Keratinocyte (primary cell): ENCODE results near the gene TYMS. TPM values are rescaled to one million over a fixed set of nuclear protein-coding genes. Genes with fewer than 3 reads are reported as not detected.

ENCODE experiments used
- DNase-seq: peaks from one replicate; pipeline ENCODE4 v3.0.0-alpha.2; 2011; ENCODE audit warnings: low read depth, missing footprints, low spot score
- FAIRE-seq: peaks from 2 replicates; lab custom pipeline; 2011; peaks lifted over from hg19 to GRCh38; lab: Jason Lieb, UNC
- H2AFZ ChIP-seq: 2 replicates; pipeline ENCODE4 v1.6.0; 2012; ENCODE audit warnings: low read length, control low read depth, inconsistent platforms; ENCODE audit not compliant: control insufficient read depth
- H3K27ac ChIP-seq: 2 replicates; pipeline ENCODE4 v1.5.1; 2011; ENCODE audit warnings: low read length; ENCODE audit not compliant: control insufficient read depth, insufficient read depth
- H3K27me3 ChIP-seq: 3 replicates; pipeline ENCODE4 v1.6.0; 2011; ENCODE audit warnings: low read length; ENCODE audit not compliant: control insufficient read depth, insufficient read depth; ENCODE audit errors: extremely low read depth
- H3K36me3 ChIP-seq, 2 experiments: 2 replicates in 1 of 2; 3 replicates in 1 of 2; pipeline ENCODE4 v1.5.1; 2011; ENCODE audit warnings: low read length in 2 of 2, mild to moderate bottlenecking in 1 of 2; ENCODE audit not compliant: control insufficient read depth in 2 of 2, insufficient read depth in 2 of 2; ENCODE audit errors: extremely low read depth in 1 of 2
- H3K4me1 ChIP-seq: 3 replicates; pipeline ENCODE4 v1.5.1; 2011; ENCODE audit warnings: low read length; ENCODE audit not compliant: control insufficient read depth, insufficient read depth; ENCODE audit errors: extremely low read depth
- H3K4me2 ChIP-seq: 3 replicates; pipeline ENCODE4 v1.6.0; 2011; ENCODE audit warnings: low read depth, low read length; ENCODE audit not compliant: control insufficient read depth, insufficient read depth; ENCODE audit errors: extremely low read depth
- H3K4me3 ChIP-seq, 3 experiments: fragments of 200-600 bp in 1 of 3; sonication (generic) in 1 of 3; 2 replicates in 2 of 3; 3 replicates in 1 of 3; pipeline ENCODE4 v1.5.1; 2011 to 2016; ENCODE audit warnings: low read length in 3 of 3, mild to moderate bottlenecking in 3 of 3, control low read depth in 2 of 3, inconsistent platforms in 1 of 3, low read depth in 1 of 3, mixed read lengths in 1 of 3, mixed run types in 1 of 3, moderate library complexity in 1 of 3; ENCODE audit not compliant: control insufficient read depth in 2 of 3, insufficient read depth in 2 of 3; ENCODE audit errors: extremely low read depth in 1 of 3
- H3K79me2 ChIP-seq: 2 replicates; pipeline ENCODE4 v1.6.0; 2012; ENCODE audit warnings: low read length; ENCODE audit not compliant: control insufficient read depth, insufficient read depth
- H3K9ac ChIP-seq: 3 replicates; pipeline ENCODE4 v1.6.0; 2011; ENCODE audit warnings: low read length; ENCODE audit not compliant: control insufficient read depth, insufficient read depth; ENCODE audit errors: extremely low read depth
- H3K9me1 ChIP-seq: 3 replicates; pipeline ENCODE4 v1.6.0; 2011; ENCODE audit warnings: low read length; ENCODE audit not compliant: control insufficient read depth, insufficient read depth; ENCODE audit errors: extremely low read depth
- H3K9me3 ChIP-seq: 2 replicates; pipeline ENCODE4 v1.5.1; 2012; ENCODE audit warnings: low read depth, low read length; ENCODE audit not compliant: control insufficient read depth
- H4K20me1 ChIP-seq: 3 replicates; pipeline ENCODE4 v1.6.0; 2011; ENCODE audit warnings: low read length; ENCODE audit not compliant: control insufficient read depth, insufficient read depth; ENCODE audit errors: extremely low read depth
- EZH2 ChIP-seq: IDR thresholded peaks from one replicate; pipeline ENCODE4 v1.6.1; 2012; ENCODE audit warnings: inconsistent platforms, mild to moderate bottlenecking, low read length, moderate library complexity
- dilution Hi-C: fragments of 300-500 bp; cut with MboI; formaldehyde crosslinking; loops from one replicate; pipeline ENCODE4 v1.7.0; 2020; ENCODE audit warnings: low sequenced_read_pairs; ENCODE audit not compliant: extremely low pct_ligation_motif_present
- polyA plus RNA-seq, 5 experiments: library from polyadenylated mRNA; depleted of rRNA in 3 of 5; stranded (reverse) in 3 of 5; stranded (forward) in 1 of 5; unstranded in 1 of 5; fragments of >200 nt; gene quantifications; 1 replicate in 1 of 5; 2 replicates in 3 of 5; 3 replicates in 1 of 5; pipeline versions ENCODE4 v1.2.1 to v1.2.3, GENCODE V29; 2011 to 2012; ENCODE audit warnings: missing spikeins in 2 of 5, low read depth in 1 of 5, low replicate concordance in 1 of 5
- TF ChIP-seq, protein P1 (sequence below), 3 experiments: IDR thresholded peaks in 1 of 3; conservative IDR thresholded peaks in 1 of 3; optimal IDR thresholded peaks in 1 of 3; 2 replicates in 2 of 3; 3 replicates in 1 of 3; pipeline versions ENCODE3 to v1.5.1; 2011; ENCODE audit warnings: low read length in 3 of 3, mild to moderate bottlenecking in 3 of 3, moderate library complexity in 2 of 3, control low read depth in 1 of 3, inconsistent platforms in 1 of 3; ENCODE audit not compliant: insufficient read depth in 2 of 3; ENCODE audit errors: extremely low read depth in 1 of 3

TYMS gene
- polyA plus RNA-seq, 1 donor (not counting 4 experiments of a cell fraction or from before 2014, with no cell fraction given) = 39.9 TPM

GRCh38 chr18:708096-708495, 50.6 kb downstream of the TYMS start:
- H3K4me2 ChIP-seq = no peak overlapping the region
- H3K27me3 ChIP-seq = no peaks in the 10 kb centered on the region
- FAIRE-seq = no peak
- dilution Hi-C loops = no loop called here
- H4K20me1 ChIP-seq = no peaks in the 10 kb centered on the region
- no peaks in the 10 kb centered on the region for H3K9me3 ChIP-seq
- no peak for TF ChIP-seq EZH2
- TF ChIP-seq, protein P1, sequence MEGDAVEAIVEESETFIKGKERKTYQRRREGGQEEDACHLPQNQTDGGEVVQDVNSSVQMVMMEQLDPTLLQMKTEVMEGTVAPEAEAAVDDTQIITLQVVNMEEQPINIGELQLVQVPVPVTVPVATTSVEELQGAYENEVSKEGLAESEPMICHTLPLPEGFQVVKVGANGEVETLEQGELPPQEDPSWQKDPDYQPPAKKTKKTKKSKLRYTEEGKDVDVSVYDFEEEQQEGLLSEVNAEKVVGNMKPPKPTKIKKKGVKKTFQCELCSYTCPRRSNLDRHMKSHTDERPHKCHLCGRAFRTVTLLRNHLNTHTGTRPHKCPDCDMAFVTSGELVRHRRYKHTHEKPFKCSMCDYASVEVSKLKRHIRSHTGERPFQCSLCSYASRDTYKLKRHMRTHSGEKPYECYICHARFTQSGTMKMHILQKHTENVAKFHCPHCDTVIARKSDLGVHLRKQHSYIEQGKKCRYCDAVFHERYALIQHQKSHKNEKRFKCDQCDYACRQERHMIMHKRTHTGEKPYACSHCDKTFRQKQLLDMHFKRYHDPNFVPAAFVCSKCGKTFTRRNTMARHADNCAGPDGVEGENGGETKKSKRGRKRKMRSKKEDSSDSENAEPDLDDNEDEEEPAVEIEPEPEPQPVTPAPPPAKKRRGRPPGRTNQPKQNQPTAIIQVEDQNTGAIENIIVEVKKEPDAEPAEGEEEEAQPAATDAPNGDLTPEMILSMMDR (optimal IDR thresholded peaks at IDR 0.05 in 1 of 3, IDR thresholded peaks at IDR 0.05 in 1 of 3, conservative IDR thresholded peaks at IDR 0.05 in 1 of 3; ENCODE audit: extremely low read depth in 1 of 3, insufficient read depth in 2 of 3, low read length in 3 of 3) = no peak
- no peak overlapping the region for H2AFZ ChIP-seq
- H3K27ac ChIP-seq = no peak overlapping the region
- H3K9ac ChIP-seq = no peak overlapping the region
- peaks cover 20% of the 10 kb centered on the region for H3K4me1 ChIP-seq
- H3K4me3 ChIP-seq = no peak overlapping the region
- H3K79me2 ChIP-seq = peaks cover 39% of the 10 kb centered on the region
- no peak for DNase-seq
- H3K9me1 ChIP-seq = no peaks in the 10 kb centered on the region
- H3K36me3 ChIP-seq = peaks cover 7 to 9% of the 10 kb centered on the region in 2 experiments

- no peak overlapping the region for H3K9ac ChIP-seq
- no peak for DNase-seq
- H3K27me3 ChIP-seq = no peaks in the 10 kb centered on the region
- no peak overlapping the region for H3K4me3 ChIP-seq
- H3K4me1 ChIP-seq = peaks cover 10% of the 10 kb centered on the region
- no peaks in the 10 kb centered on the region for H3K9me3 ChIP-seq
- no peak for FAIRE-seq
- dilution Hi-C loops = no loop called here
- no peaks in the 10 kb centered on the region for H3K9me1 ChIP-seq
- H3K27ac ChIP-seq = no peak overlapping the region
- H3K4me2 ChIP-seq = no peak overlapping the region
- no peak for TF ChIP-seq EZH2
- TF ChIP-seq, protein P1 (optimal IDR thresholded peaks at IDR 0.05 in 1 of 3, IDR thresholded peaks at IDR 0.05 in 1 of 3, conservative IDR thresholded peaks at IDR 0.05 in 1 of 3; ENCODE audit: extremely low read depth in 1 of 3, insufficient read depth in 2 of 3, low read length in 3 of 3) = no peak
- peaks cover 5 to 9% of the 10 kb centered on the region in 2 experiments for H3K36me3 ChIP-seq
- H4K20me1 ChIP-seq = no peaks in the 10 kb centered on the region
- no peak overlapping the region for H2AFZ ChIP-seq
- H3K79me2 ChIP-seq = peaks cover 39% of the 10 kb centered on the region
Observed at GRCh38 chr18:709771-710170, 52.3 kb downstream of the TYMS start.
